H1 (cell line): ENCODE measurements around the gene HOXA10. TPM values are rescaled to one million over a fixed set of nuclear protein-coding genes. Genes with fewer than 3 reads are reported as not detected.
A peak's percentile ranks its signal among the peaks of the same experiment; 100 is the strongest.

Experiments used
- CTCF ChIA-PET: fragments of 300-600 bp; sonication (Branson Sonifier 250); formaldehyde crosslinking; loops from one replicate; lab custom pipeline; 2021; ENCODE audit not compliant: partially characterized antibody; lab: Charles Lee
- POLR2A ChIA-PET: fragments of 300-600 bp; sonication (Branson Sonifier 250); formaldehyde crosslinking; loops from one replicate; lab custom pipeline; 2021; ENCODE audit warnings: inconsistent platforms; ENCODE audit not compliant: partially characterized antibody; lab: Charles Lee
- DNase-seq, 2 experiments: peaks; one replicate each; pipeline versions ENCODE4 v3.0.0 to v3.0.0-alpha.2; 2010 to 2022; ENCODE audit warnings: low spot score in 2 of 2, low read depth in 1 of 2, mixed read lengths in 1 of 2
- FAIRE-seq: peaks from 2 replicates; lab custom pipeline; 2011; peaks lifted over from hg19 to GRCh38; lab: Jason Lieb, UNC
- H2AFZ ChIP-seq: 2 replicates; pipeline ENCODE4 v1.8.1; 2012; ENCODE audit warnings: low read length, inconsistent platforms
- H2AK5ac ChIP-seq: 2 replicates; pipeline ENCODE4 v1.6.1; 2013; ENCODE audit warnings: low read depth, low read length
- H2BK120ac ChIP-seq: replicated peaks from 2 replicates; pipeline ENCODE3; 2013; ENCODE audit warnings: low read depth, low read length, inconsistent platforms
- H2BK12ac ChIP-seq: 2 replicates; pipeline ENCODE4 v1.6.1; 2013; ENCODE audit warnings: low read depth, low read length
- H2BK15ac ChIP-seq: 2 replicates; pipeline ENCODE4 v1.6.1; 2013; ENCODE audit warnings: low read length
- H2BK20ac ChIP-seq: 2 replicates; pipeline ENCODE4 v1.6.1; 2013; ENCODE audit warnings: low read length
- H2BK5ac ChIP-seq: 2 replicates; pipeline ENCODE4 v1.6.1; 2013; ENCODE audit warnings: low read depth, low read length
- H3K14ac ChIP-seq: 2 replicates; pipeline ENCODE4 v1.6.1; 2013; ENCODE audit warnings: inconsistent platforms; ENCODE audit not compliant: insufficient read length
- H3K18ac ChIP-seq: 2 replicates; pipeline ENCODE4 v1.6.1; 2013; ENCODE audit warnings: low read length; ENCODE audit errors: extremely low read depth
- H3K23ac ChIP-seq: 2 replicates; pipeline ENCODE4 v1.6.1; 2013; ENCODE audit warnings: inconsistent platforms; ENCODE audit not compliant: insufficient read length
- H3K23me2 ChIP-seq: 2 replicates; pipeline ENCODE4 v1.6.1; 2013; ENCODE audit warnings: low read depth, low read length
- H3K27ac ChIP-seq: 2 replicates; pipeline ENCODE4 v1.6.1; 2011; ENCODE audit warnings: low read depth, low read length, inconsistent platforms
- H3K27me3 ChIP-seq, 4 experiments: replicated peaks in 1 of 4; 1 replicate in 1 of 4; 2 replicates in 3 of 4; pipeline versions ENCODE4 v1.6.1 to v1.8.1; 2011 to 2013; ENCODE audit warnings: low read length in 3 of 4, mild to moderate bottlenecking in 3 of 4, inconsistent platforms in 2 of 4, mixed read lengths in 2 of 4, moderate library complexity in 1 of 4; ENCODE audit not compliant: control insufficient read depth in 3 of 4, insufficient read depth in 3 of 4; ENCODE audit errors: extremely low read depth in 1 of 4
- H3K36me3 ChIP-seq, 4 experiments: 2 replicates each; pipeline versions ENCODE4 v1.6.1 to v1.8.1; 2011 to 2013; ENCODE audit warnings: mild to moderate bottlenecking in 4 of 4, low read length in 3 of 4, moderate library complexity in 2 of 4, control low read depth in 1 of 4, inconsistent platforms in 1 of 4; ENCODE audit not compliant: insufficient read depth in 4 of 4, control insufficient read depth in 2 of 4
- H3K4ac ChIP-seq: replicated peaks from 2 replicates; pipeline ENCODE3; 2013; ENCODE audit warnings: low read length, low read depth, mixed read lengths, inconsistent platforms; ENCODE audit not compliant: insufficient read length
- H3K4me1 ChIP-seq, 4 experiments: replicated peaks in 1 of 4; 1 replicate in 1 of 4; 2 replicates in 3 of 4; pipeline versions ENCODE4 v1.6.1 to v1.8.1; 2011 to 2013; ENCODE audit warnings: low read length in 3 of 4, inconsistent platforms in 2 of 4, mixed read lengths in 1 of 4; ENCODE audit not compliant: insufficient read depth in 4 of 4, control insufficient read depth in 3 of 4
- H3K4me2 ChIP-seq, 2 experiments: 2 replicates each; pipeline versions ENCODE4 v1.6.1 to v1.8.1; 2011 to 2013; ENCODE audit warnings: low read depth in 2 of 2, low read length in 2 of 2, control low read depth in 1 of 2, inconsistent platforms in 1 of 2, mild to moderate bottlenecking in 1 of 2; ENCODE audit not compliant: insufficient read depth in 1 of 2
- H3K4me3 ChIP-seq, 4 experiments: fragments of 200-600, 300-600 bp in 1 of 4; sonication (generic), shearing (Covaris generic), sonication (Bioruptor Twin) in 1 of 4; 2 replicates each; pipeline versions ENCODE4 v1.5.1 to v1.8.1; 2011 to 2016; ENCODE audit warnings: low read length in 4 of 4, low read depth in 3 of 4, control low read depth in 2 of 4, inconsistent platforms in 2 of 4, mild to moderate bottlenecking in 2 of 4, mixed read lengths in 1 of 4, moderate library complexity in 1 of 4; ENCODE audit not compliant: insufficient read depth in 2 of 4; ENCODE audit errors: extremely low read depth in 1 of 4
- H3K56ac ChIP-seq: replicated peaks from 2 replicates; pipeline ENCODE3; 2013; ENCODE audit warnings: low read depth, mild to moderate bottlenecking, mixed read lengths, low read length, inconsistent platforms; ENCODE audit not compliant: insufficient read length
- H3K79me1 ChIP-seq: 2 replicates; pipeline ENCODE4 v1.6.1; 2013; ENCODE audit warnings: low read depth, low read length, control low read depth
- H3K79me2 ChIP-seq, 2 experiments: 2 replicates each; pipeline versions ENCODE4 v1.6.1 to v1.8.1; 2012 to 2013; ENCODE audit warnings: low read length in 2 of 2, mild to moderate bottlenecking in 2 of 2, inconsistent platforms in 1 of 2; ENCODE audit not compliant: insufficient read depth in 2 of 2, control insufficient read depth in 1 of 2
- H3K9ac ChIP-seq, 4 experiments: replicated peaks in 1 of 4; 1 replicate in 1 of 4; 2 replicates in 3 of 4; pipeline versions ENCODE4 v1.6.1 to v1.8.1; 2011 to 2013; ENCODE audit warnings: low read depth in 3 of 4, low read length in 3 of 4, control low read depth in 2 of 4, mild to moderate bottlenecking in 2 of 4, moderate library complexity in 2 of 4, inconsistent platforms in 1 of 4; ENCODE audit errors: extremely low read depth in 1 of 4
- H3K9me3 ChIP-seq, 2 experiments: 2 replicates each; pipeline versions ENCODE4 v1.6.1 to v1.8.1; 2012 to 2013; ENCODE audit warnings: mild to moderate bottlenecking in 2 of 2, moderate library complexity in 2 of 2, control low read depth in 1 of 2, inconsistent platforms in 1 of 2, low read depth in 1 of 2, low read length in 1 of 2, mixed read lengths in 1 of 2; ENCODE audit not compliant: insufficient read depth in 2 of 2
- H4K20me1 ChIP-seq, 2 experiments: replicated peaks in 1 of 2; 2 replicates each; pipeline versions ENCODE3 to v1.8.1; 2011 to 2013; ENCODE audit warnings: inconsistent platforms in 2 of 2, low read length in 2 of 2, mild to moderate bottlenecking in 1 of 2; ENCODE audit not compliant: insufficient read depth in 2 of 2, control insufficient read depth in 1 of 2
- H4K5ac ChIP-seq: 2 replicates; pipeline ENCODE4 v1.6.1; 2013; ENCODE audit warnings: low read length, low read depth, mixed read lengths, inconsistent platforms; ENCODE audit not compliant: insufficient read length
- H4K8ac ChIP-seq: 2 replicates; pipeline ENCODE4 v1.8.0; 2013; ENCODE audit warnings: mild to moderate bottlenecking, moderate library complexity, low read length, inconsistent platforms; ENCODE audit not compliant: insufficient read depth; ENCODE audit errors: extremely low read depth
- H4K91ac ChIP-seq: replicated peaks from 2 replicates; pipeline ENCODE3; 2013; ENCODE audit warnings: low read length, mixed read lengths, inconsistent platforms; ENCODE audit not compliant: insufficient read length
- ASH2L ChIP-seq: fragments of 200-600, 300-600 bp; sonication (generic); IDR thresholded peaks from one replicate; pipeline ENCODE4 v1.7.1; 2017; ENCODE audit warnings: low read length
- CBX8 ChIP-seq: fragments of 300-800, 300-1000 bp; sonication (generic); IDR thresholded peaks from 2 replicates; pipeline ENCODE4 v1.7.1; 2016; ENCODE audit warnings: low read depth, low read length, borderline replicate concordance
- CHD1 ChIP-seq: IDR thresholded peaks from 2 replicates; pipeline ENCODE4 v1.6.1; 2012; ENCODE audit warnings: low read depth, low read length, improper control_type of control experiment
- CREB1 ChIP-seq: IDR thresholded peaks from 2 replicates; pipeline ENCODE4 v1.6.1; 2012; ENCODE audit warnings: inconsistent platforms
- EZH2 ChIP-seq: fragments of 200-600 bp; sonication (generic); IDR thresholded peaks from 2 replicates; pipeline ENCODE4 v1.7.1; 2012; ENCODE audit warnings: low read depth, mild to moderate bottlenecking, moderate library complexity, low read length, inconsistent platforms; ENCODE audit not compliant: severe bottlenecking
- JUN ChIP-seq: IDR thresholded peaks from 2 replicates; pipeline ENCODE4 v1.6.1; 2011; ENCODE audit warnings: low read depth, mild to moderate bottlenecking, improper control_type of control experiment, low read length
- KDM4A ChIP-seq: IDR thresholded peaks from one replicate; pipeline ENCODE4 v1.7.1; 2012; ENCODE audit warnings: low read depth, mild to moderate bottlenecking, moderate library complexity, low read length, inconsistent platforms; ENCODE audit not compliant: severe bottlenecking
- NRF1 ChIP-seq: IDR thresholded peaks from 2 replicates; pipeline ENCODE4 v1.6.1; 2011; ENCODE audit warnings: mild to moderate bottlenecking, low read depth, low read length, improper control_type of control experiment
- RNF2 ChIP-seq: fragments of 200-900, 300-1000 bp; sonication (generic); IDR thresholded peaks from 2 replicates; pipeline ENCODE4 v1.7.1; 2016; ENCODE audit warnings: borderline replicate concordance, low read depth, mild to moderate bottlenecking, antibody characterized with exemption, low read length; ENCODE audit not compliant: poor library complexity, severe bottlenecking; ENCODE audit errors: missing control alignments
- SP1 ChIP-seq: IDR thresholded peaks from 2 replicates; pipeline ENCODE4 v1.6.1; 2011; ENCODE audit warnings: low read depth, low read length
- WGBS, 2 experiments: shearing (Covaris generic) in 1 of 2; methylation state at CpG; one replicate each; pipeline versions ENCODE4 v1.1.6 to v1.1.7; 2013 to 2015; ENCODE audit warnings: low lambda C conversion rate in 2 of 2, mixed read lengths in 2 of 2, inconsistent platforms in 1 of 2, low coverage in 1 of 2, missing lambda C conversion rate in 1 of 2; ENCODE audit not compliant: insufficient replicate concordance in 2 of 2, insufficient coverage in 1 of 2, insufficient read length in 1 of 2; ENCODE audit errors: extremely low coverage in 1 of 2, missing lambda C conversion rate in 1 of 2; 5-methylcytosine and 5-hydroxymethylcytosine counted together
- polyA plus RNA-seq, 7 experiments: library from polyadenylated mRNA; depleted of rRNA in 3 of 7; stranded (reverse) in 5 of 7; unstranded in 2 of 7; fragments of >200 nt in 5 of 7; fragments of 200-250 nt in 2 of 7; gene quantifications; 1 replicate in 5 of 7; 2 replicates in 1 of 7; 4 replicates in 1 of 7; pipeline versions ENCODE4 v1.2.1 to v1.2.3, GENCODE V29; 2011 to 2013; ENCODE audit warnings: missing spikeins in 2 of 7, mixed read lengths in 2 of 7
- total RNA-seq: library from RNA; stranded (reverse); fragmentation: NEBNext Ultra II Directional; extraction: Animal tissue kit (Norgen Biotek cat#: 25700); gene quantifications from 2 replicates; pipeline ENCODE4 v1.2.1, GENCODE V29; 2021
- TF ChIP-seq, protein P1 (sequence below): IDR thresholded peaks from 2 replicates; pipeline ENCODE4 v1.6.1; 2011; ENCODE audit warnings: low read length, improper control_type of control experiment

HOXA10 gene
- total and polyA plus RNA-seq, 2 of the 8 experiments (the other 6 are each of a cell fraction or from before 2014, with no cell fraction given): not detected

DNA sequence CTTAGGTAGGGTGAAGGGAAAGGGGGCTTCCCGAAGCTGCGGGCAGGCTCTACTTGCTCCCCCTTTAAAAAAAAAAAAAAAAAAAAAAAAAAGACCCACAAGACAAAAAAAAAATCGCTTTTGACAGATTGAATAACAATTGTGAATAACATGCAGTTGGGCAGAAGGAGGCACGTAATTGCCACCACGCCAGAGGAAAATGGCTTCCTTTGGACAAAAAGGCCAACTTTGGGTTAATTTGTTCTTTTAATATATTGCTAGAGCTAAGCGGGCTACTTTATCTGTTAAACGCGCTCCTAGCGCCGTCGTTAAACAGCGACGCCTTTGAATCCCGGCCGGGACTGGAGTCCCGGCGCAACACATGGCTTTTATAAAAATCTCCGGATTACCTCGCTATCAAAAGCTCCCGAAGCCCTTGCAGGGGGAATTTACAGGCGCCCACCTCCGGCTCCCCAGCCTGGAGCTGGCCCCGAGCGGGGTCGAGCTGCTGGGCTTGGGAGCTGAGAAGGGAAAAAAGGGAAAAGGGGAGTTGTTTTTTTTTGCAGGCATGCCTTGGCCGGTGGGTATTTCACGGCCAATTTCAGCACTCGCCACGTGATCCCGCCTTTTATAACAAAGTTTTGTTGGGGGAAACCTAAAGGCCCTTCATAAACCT, 9.7 kb upstream of the HOXA10 start:
- Histone ChIP-seq H2BK15ac (no peak overlapping the region), H3K9me3 (no peaks in the 10 kb centered on the region; a peak in 1 of 4 replicates), H3K79me1 (no peaks in the 10 kb centered on the region), H4K5ac (no peak overlapping the region), H3K27me3 (peaks cover 97 to 100% (median 99%) of the 10 kb centered on the region in 4 experiments), H2AK5ac (no peak overlapping the region), H4K8ac (no peak overlapping the region), H3K27ac (no peak overlapping the region), H3K9ac (no peak overlapping the region), H3K4me1 (peaks cover 0 to 21% (median 13%) of the 10 kb centered on the region in 4 experiments; a peak in 6 of 7 replicates), H3K14ac (no peak overlapping the region), H3K4me2 (peak overlapping the region in 1 of 2 experiments; percentile 33; a peak in 1 of 4 replicates), H3K36me3 (peaks cover 0 to 5% (median 0%) of the 10 kb centered on the region in 4 experiments; a peak in 1 of 8 replicates), H3K18ac (no peak overlapping the region), H3K23me2 (no peaks in the 10 kb centered on the region), H3K23ac (no peak overlapping the region), H2BK120ac (no peak overlapping the region), H2AFZ (no peak overlapping the region), H3K56ac (no peak overlapping the region), H4K91ac (no peak overlapping the region), H3K4me3 (peak overlapping the region in 1 of 4 experiments; percentile 27; a peak in 2 of 8 replicates), H3K79me2 (no peaks in the 10 kb centered on the region), H2BK5ac (no peak overlapping the region), H3K4ac (no peak overlapping the region), H2BK20ac (no peak overlapping the region), H4K20me1 (peaks cover 41 to 47% of the 10 kb centered on the region in 2 experiments), H2BK12ac (no peak overlapping the region)
- DNase-seq (peak in 1 of 2 experiments; percentile 49), FAIRE-seq (no peak)
- ChIA-PET POLR2A (interaction anchor here (1.2 kb wide), 1 partner anchor 64 kb away, joined by 3 read pairs; no protein-coding TSS in a partner anchor), CTCF (interaction anchor here (0.6 to 9.1 kb wide), 10 partner anchors 9 to 780 kb away, joined by 3 to 64 read pairs (median 4); partner anchors contain the start of genes HIBADH, HOXA10 and HOXA5)
- 7% methylated on average over 29 of the region's 30 CpGs; no CpG with 5 or more reads in 1 of the 2 experiments for WGBS, 2 experiments
- TF ChIP-seq RNF2: peak; percentile 99
- TF ChIP-seq CREB1: no peak
- no peak for TF ChIP-seq NRF1
- TF ChIP-seq, protein P1, sequence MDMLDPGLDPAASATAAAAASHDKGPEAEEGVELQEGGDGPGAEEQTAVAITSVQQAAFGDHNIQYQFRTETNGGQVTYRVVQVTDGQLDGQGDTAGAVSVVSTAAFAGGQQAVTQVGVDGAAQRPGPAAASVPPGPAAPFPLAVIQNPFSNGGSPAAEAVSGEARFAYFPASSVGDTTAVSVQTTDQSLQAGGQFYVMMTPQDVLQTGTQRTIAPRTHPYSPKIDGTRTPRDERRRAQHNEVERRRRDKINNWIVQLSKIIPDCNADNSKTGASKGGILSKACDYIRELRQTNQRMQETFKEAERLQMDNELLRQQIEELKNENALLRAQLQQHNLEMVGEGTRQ: no peak
- TF ChIP-seq JUN: no peak
- no peak for TF ChIP-seq CHD1
- TF ChIP-seq KDM4A: no peak
- TF ChIP-seq SP1: no peak
- peak; percentile 95 for TF ChIP-seq EZH2
- TF ChIP-seq ASH2L: no peak
- peak; percentile 95; the same call in 1 of the 2 replicates for TF ChIP-seq CBX8
